T-helper 2 cell (primary cell): ENCODE results near the gene PLEKHM3.
"Not testable (repeated sequence)": the region's sequence is repeated elsewhere in the genome, so short reads cannot be mapped to it uniquely, and the experiment has no call there.

Experiments used
- DNase-seq, 5 experiments: peaks; one replicate each; pipeline versions ENCODE4 v3.0.0 to v3.0.0-alpha.2; 2012 to 2022

PLEKHM3 gene

GRCh38 chr2:207819839-207820784, 205.2 kb downstream of the PLEKHM3 start:
- no peak for DNase-seq

GRCh38 chr2:207819021-207819797, 206.1 kb downstream of the PLEKHM3 start:
- DNase-seq, result no peak

GRCh38 chr2:207816546-207816945, 208.8 kb downstream of the PLEKHM3 start:
- no peak for DNase-seq

- no peak for DNase-seq
Measured at GRCh38 chr2:207815254-207815653, 210.1 kb downstream of the PLEKHM3 start.

GRCh38 chr2:207813942-207814341, 211.4 kb downstream of the PLEKHM3 start:
- no peak for DNase-seq

GRCh38 chr2:207813221-207813916, 212.0 kb downstream of the PLEKHM3 start:
- no peak for DNase-seq

- no peak for DNase-seq
Measured at GRCh38 chr2:207812726-207813080, 212.6 kb downstream of the PLEKHM3 start.

- DNase-seq, result no peak
Measured at GRCh38 chr2:207812058-207812725, 213.1 kb downstream of the PLEKHM3 start.

GRCh38 chr2:207811658-207812057, 213.7 kb downstream of the PLEKHM3 start:
- not testable (repeated sequence) for DNase-seq

GRCh38 chr2:207810200-207810788, 215.0 kb downstream of the PLEKHM3 start:
- DNase-seq, result no peak

- DNase-seq, result no peak
Measured at GRCh38 chr2:207808119-207808518, 217.2 kb downstream of the PLEKHM3 start.

- DNase-seq, result no peak
Measured at GRCh38 chr2:207807516-207807915, 217.8 kb downstream of the PLEKHM3 start.

GRCh38 chr2:207805566-207806226, 219.6 kb downstream of the PLEKHM3 start:
- DNase-seq, result no peak

GRCh38 chr2:207802650-207803049, 222.7 kb downstream of the PLEKHM3 start:
- DNase-seq, result no peak

- DNase-seq, result no peak
Measured at GRCh38 chr2:207801259-207801658, 224.1 kb downstream of the PLEKHM3 start.

- DNase-seq, result no peak
Measured at GRCh38 chr2:207796585-207797350, 228.6 kb downstream of the PLEKHM3 start.

- no peak for DNase-seq
Measured at GRCh38 chr2:207792244-207792785, 233.0 kb downstream of the PLEKHM3 start.

- DNase-seq, result no peak
Measured at GRCh38 chr2:207791579-207792243, 233.6 kb downstream of the PLEKHM3 start.

GRCh38 chr2:207790898-207791297, 234.4 kb downstream of the PLEKHM3 start:
- no peak for DNase-seq

GRCh38 chr2:207787800-207788199, 237.5 kb downstream of the PLEKHM3 start:
- no peak for DNase-seq
